ENCODE measurements around the gene TIAM1. TPM values are rescaled to one million over a fixed set of nuclear protein-coding genes. Genes with fewer than 3 reads are reported as not detected.

Gene TIAM1
- total and polyA plus RNA-seq, 2 donors from 2014 or later = 4.6 to 30.0 TPM

- FAIRE-seq = no peak
- no peaks in the 10 kb centered on the region for H3K9me3 ChIP-seq (ENCODE audit: control insufficient read depth in 2 of 3, insufficient read depth in 1 of 3, low read length in 3 of 3)
These were observed 4.3 kb downstream of the TIAM1 start for GRCh38 chr21:31339721-31340120.

DNA sequence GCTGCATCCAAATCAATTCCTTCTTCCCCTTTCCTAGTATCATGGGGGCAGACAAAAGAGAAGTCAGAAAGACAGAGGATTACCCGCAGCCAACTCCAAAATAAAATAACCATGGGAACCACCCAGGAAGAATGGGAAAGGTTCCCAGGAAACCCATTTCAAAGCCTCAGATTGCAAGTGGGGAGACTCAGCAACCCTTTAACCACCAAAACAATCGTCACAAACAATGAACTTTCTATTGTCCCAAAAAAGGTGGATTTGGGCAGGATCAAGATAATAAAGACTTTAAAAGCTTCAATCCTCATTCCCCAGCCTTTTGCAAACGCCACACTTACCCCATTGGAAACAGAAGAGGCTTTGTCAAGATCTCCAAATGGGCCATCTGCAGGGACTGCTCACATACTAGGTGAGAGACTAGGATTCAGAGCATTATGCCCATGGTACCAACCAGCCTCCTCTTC lies 5.1 kb downstream of the TIAM1 start:
- H3K4me3 ChIP-seq (ENCODE audit: low read length in 3 of 3) = no peak overlapping the region
- H3K4me1 ChIP-seq (ENCODE audit: control insufficient read depth in 2 of 3, insufficient read depth in 2 of 3, low read depth in 1 of 3, low read length in 3 of 3) = peaks cover 0 to 2% (median 0%) of the 10 kb centered on the region in 3 donors
- no peaks in the 10 kb centered on the region for H3K9me3 ChIP-seq (ENCODE audit: control insufficient read depth in 2 of 3, insufficient read depth in 1 of 3, low read length in 3 of 3)
- intact Hi-C loops (cut with DNase I) = no loop called here
- H3K36me3 ChIP-seq (ENCODE audit: control insufficient read depth in 2 of 3, insufficient read depth in 3 of 3, low read length in 3 of 3) = no peaks in the 10 kb centered on the region
- H3K9ac ChIP-seq (ENCODE audit: low read length in 3 of 3) = no peak overlapping the region
- no peak for TF ChIP-seq CTCF (IDR thresholded peaks at IDR 0.05; ENCODE audit: borderline replicate concordance, extremely low read depth, insufficient read depth)
- H3K27me3 ChIP-seq (ENCODE audit: control insufficient read depth, insufficient read depth, low read length) = no peaks in the 10 kb centered on the region
- no peak overlapping the region for H3K27ac ChIP-seq (ENCODE audit: low read depth in 2 of 2, low read length in 2 of 2)
- DNase-seq = no peak
- FAIRE-seq = no peak

More at GRCh38 chr21:31339721-31340120, 4.3 kb downstream of the TIAM1 start:
- no peak overlapping the region for H3K9ac ChIP-seq (ENCODE audit: low read length in 3 of 3)
- H3K27ac ChIP-seq (ENCODE audit: low read depth in 2 of 2, low read length in 2 of 2) = no peak overlapping the region
- no peak for TF ChIP-seq CTCF (IDR thresholded peaks at IDR 0.05; ENCODE audit: borderline replicate concordance, extremely low read depth, insufficient read depth)
- intact Hi-C loops (cut with DNase I) = no loop called here
- no peaks in the 10 kb centered on the region for H3K27me3 ChIP-seq (ENCODE audit: control insufficient read depth, insufficient read depth, low read length)
- H3K36me3 ChIP-seq (ENCODE audit: control insufficient read depth in 2 of 3, insufficient read depth in 3 of 3, low read length in 3 of 3) = no peaks in the 10 kb centered on the region
- H3K4me1 ChIP-seq (ENCODE audit: control insufficient read depth in 2 of 3, insufficient read depth in 2 of 3, low read depth in 1 of 3, low read length in 3 of 3) = peaks cover 0 to 5% (median 0%) of the 10 kb centered on the region in 3 donors
- DNase-seq = no peak
- H3K4me3 ChIP-seq (ENCODE audit: low read length in 3 of 3) = no peak overlapping the region

DNA sequence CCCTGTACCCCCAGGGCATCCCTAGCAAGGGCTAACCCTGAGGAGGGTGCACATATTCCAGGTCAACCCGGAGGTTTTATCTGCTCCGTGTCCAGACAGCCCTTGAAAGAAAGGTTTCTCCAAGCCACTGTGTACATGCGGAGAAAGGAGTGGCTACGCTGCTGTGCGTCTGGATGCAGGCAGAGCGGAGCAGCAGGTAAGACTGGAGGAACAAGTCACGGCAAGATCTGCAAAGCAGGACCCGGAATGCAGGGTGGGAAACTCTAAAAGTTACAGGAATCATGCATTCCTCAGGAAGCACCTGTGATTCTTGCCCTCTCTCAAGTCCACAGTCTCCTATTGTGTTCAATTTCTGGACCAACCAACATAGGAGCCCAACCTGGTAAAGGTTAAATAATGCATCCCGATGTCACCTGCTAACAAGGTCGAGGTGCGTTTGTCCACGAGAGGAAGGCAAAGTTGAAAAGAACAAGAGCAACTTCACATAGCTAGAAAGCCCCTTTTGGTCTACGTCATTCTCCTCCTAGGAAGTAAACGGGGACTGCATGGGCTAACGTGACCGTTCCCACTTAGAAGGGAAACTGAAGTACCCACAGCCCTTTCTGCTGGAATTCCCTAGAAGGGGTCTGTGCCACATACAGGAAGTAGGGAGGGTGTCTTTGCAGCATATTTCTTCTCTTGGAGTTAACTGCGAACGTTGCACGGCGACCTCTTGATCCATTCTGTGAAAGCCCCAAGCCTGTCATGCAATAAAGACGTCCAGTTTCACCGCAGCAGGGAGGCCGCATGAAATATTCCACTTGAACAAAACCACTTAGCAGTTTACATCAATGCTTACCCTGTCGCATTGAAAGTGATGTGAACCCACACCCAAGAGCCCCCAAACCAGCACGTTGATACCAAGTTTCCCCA lies 5.8 kb downstream of the TIAM1 start:
- TF ChIP-seq CTCF (IDR thresholded peaks at IDR 0.05; ENCODE audit: borderline replicate concordance, extremely low read depth, insufficient read depth) = no peak
- DNase-seq (peak in 3 of 5 donors; percentile 44 to 55 (median 49)), FAIRE-seq (no peak)
- H3K4me3 ChIP-seq (ENCODE audit: low read length in 3 of 3) = no peak overlapping the region
- H3K27me3 ChIP-seq (ENCODE audit: control insufficient read depth, insufficient read depth, low read length) = no peaks in the 10 kb centered on the region
- intact Hi-C loops (cut with DNase I) = no loop called here
- H3K36me3 ChIP-seq (ENCODE audit: control insufficient read depth in 2 of 3, insufficient read depth in 3 of 3, low read length in 3 of 3) = no peaks in the 10 kb centered on the region
- H3K9ac ChIP-seq (ENCODE audit: low read length in 3 of 3) = no peak overlapping the region
- no peaks in the 10 kb centered on the region for H3K4me1 ChIP-seq (ENCODE audit: control insufficient read depth in 2 of 3, insufficient read depth in 2 of 3, low read depth in 1 of 3, low read length in 3 of 3)
- H3K9me3 ChIP-seq (ENCODE audit: control insufficient read depth in 2 of 3, insufficient read depth in 1 of 3, low read length in 3 of 3) = no peaks in the 10 kb centered on the region
- H3K27ac ChIP-seq (ENCODE audit: low read depth in 2 of 2, low read length in 2 of 2) = no peak overlapping the region

Data from kidney (tissue), 14 donors.